ENCODE measurements around the gene RPS10.

Gene RPS10

DNA sequence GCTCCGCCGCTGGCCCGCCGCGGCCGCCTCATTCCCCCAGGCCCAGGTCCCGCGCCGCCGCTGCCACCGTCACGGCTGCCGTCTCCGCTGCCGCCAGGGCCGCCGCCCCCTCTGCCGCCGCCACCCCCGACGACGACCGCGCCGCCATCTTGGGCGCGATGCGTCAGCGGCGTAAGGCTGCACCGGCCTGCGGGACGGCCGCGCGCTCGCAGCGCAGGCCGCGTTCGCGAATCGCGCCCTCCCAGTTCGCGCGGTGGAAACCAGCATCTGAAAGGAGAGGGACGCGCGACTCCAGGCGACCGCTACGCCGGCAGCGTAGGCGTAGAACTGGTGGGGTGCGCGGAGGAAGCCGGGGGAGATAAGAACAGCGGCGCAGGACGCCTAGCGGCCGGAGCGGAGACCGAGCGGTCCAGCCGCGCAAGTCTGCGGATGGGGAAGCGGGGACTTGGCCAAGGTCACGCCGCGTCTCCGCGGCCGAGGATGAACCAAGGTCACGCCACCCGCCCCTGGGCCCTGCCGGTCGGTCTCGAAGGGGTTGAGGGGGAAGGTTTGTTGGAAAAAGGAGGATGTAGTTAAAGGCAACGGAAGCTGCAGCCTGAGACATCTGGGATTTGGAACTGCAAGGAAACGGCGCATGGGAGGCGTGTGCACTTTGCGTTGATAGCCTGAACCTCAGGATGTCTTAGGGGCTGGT, 33.2 kb downstream of the RPS10 start, which contains the start of gene NUDT3:
Gene NUDT3 (minus strand): TSS at position 173 of the 694 bp plus-strand sequence. CDS start 307 bp downstream, outside the sequence.
- TF ChIP-seq GATA3 (IDR thresholded peaks at IDR 0.05; ENCODE audit: low read depth, low read length) = no peak
- peak; percentile 94 for TF ChIP-seq GATA2 (IDR thresholded peaks at IDR 0.05; ENCODE audit: low read depth, low read length)

DNA sequence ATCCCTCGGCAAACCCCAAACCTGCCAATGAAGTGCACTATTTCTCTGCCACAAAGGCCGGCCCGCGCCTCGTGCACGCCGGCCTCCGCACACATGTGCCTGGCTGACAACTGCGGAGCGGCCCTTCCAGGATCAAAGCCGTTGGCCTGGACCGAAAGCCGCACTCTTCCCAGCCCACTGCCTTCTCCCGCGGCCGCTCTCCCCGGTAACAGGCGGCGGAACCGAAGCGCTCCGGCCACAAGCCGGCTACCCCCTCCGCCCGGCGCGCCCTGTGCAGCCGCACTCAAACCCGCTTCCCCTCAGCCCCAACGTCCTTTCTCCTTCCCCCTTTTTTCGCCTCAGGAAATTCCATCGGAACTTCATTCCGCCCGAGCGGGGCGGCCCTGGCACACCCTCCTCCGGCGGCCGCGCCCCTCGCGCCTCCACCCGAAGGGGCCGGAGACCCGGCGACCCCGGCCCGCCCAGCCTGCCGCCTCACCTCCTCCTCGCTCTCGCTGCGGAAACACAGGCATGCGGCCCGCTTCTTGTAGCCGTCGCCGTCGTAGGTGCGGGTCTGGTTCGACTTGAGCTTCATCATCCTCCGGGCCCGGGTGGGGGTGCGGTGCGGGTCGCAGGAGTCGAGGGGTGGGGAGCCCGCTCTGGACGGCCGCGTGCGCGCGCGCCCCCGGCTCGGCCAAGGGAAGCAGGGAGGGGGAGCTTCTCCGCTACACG, 33.9 kb downstream of the RPS10 start:
- TF ChIP-seq GATA2 (IDR thresholded peaks at IDR 0.05; ENCODE audit: low read depth, low read length) (no peak), GATA3 (IDR thresholded peaks at IDR 0.05; ENCODE audit: low read depth, low read length) (no peak)

DNA sequence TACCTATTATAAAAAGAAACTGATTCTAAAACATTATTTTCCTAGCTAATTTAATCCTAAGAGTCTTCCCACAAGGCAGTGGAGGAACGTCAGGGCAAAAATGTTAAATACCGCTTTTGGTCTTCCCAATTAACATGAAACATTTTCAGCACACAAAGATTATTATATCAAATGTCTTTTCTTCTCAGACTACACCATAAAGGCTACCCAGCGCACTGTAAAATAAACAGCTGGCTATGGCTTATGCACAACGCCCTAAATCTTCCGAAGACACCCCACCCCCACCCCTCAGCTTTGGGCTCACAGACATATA, 34.4 kb downstream of the RPS10 start:
- TF ChIP-seq GATA3 (IDR thresholded peaks at IDR 0.05; ENCODE audit: low read depth, low read length) (no peak), GATA2 (IDR thresholded peaks at IDR 0.05; ENCODE audit: low read depth, low read length) (no peak)

DNA sequence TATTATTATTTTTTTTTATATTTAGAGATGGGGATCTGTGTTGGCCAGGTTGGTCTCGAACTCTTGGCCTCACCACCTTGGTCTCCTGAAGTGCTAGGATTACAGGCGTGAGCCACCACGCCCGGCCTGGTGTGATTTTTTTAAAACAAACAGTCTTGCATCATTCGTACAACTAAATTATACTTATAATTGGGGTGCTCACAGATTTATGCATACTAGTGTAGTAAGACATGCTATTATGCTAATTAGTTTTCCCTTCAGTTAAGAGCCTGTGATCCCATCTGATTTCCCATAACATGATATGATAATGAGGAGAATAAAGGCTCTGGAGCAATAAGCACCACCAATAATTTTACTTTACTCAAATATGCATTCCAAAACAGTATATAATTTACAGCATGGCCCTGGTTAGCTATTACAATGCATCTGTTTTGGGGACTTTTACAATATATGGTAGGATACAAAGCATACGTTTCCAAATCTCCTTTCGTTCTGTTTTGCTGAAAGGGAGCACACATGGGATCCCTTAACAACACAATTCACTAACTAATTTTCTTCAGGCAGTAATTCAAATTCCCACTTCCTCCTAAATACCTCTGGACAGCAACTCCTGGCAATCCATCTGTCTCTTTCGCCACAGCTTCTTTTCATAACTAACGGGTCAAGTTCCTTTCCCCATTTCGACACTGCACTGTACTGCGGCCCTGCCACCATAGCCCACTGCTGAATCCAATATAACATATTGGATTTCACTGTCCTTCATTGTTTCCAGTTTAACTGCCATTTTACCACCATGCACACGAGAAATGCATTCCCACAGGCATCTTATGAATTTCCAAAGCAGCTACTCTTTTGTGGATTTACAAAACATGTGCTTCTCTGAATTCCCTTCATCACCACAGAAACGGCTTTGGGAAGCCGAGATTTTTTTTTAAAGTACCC, 35.1 kb downstream of the RPS10 start:
- no peak; the same call in 1 of the 2 replicates for TF ChIP-seq GATA3 (IDR thresholded peaks at IDR 0.05; ENCODE audit: low read depth, low read length)
- no peak for TF ChIP-seq GATA2 (IDR thresholded peaks at IDR 0.05; ENCODE audit: low read depth, low read length)

DNA sequence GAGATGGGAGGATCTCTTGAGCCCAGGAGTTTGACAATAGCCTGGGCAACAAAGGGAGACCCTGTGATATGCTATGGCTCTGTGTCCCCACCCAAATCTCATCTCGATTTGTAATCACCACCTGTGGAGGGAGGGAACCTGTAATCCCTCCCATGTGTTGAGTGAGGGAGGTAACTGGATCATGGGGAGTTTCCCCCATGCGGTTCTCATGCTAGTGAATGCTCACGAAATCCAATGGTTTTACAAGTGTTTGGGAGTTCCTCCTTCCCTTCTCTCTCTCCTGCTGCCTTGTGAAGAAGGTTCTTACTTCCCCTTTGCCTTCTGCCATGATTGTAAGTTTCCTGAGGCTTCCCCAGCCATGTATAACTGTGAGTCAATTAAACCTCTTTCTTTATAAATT, 36.8 kb downstream of the RPS10 start:
- no peak for TF ChIP-seq GATA3 (IDR thresholded peaks at IDR 0.05; ENCODE audit: low read depth, low read length)
- no peak for TF ChIP-seq GATA2 (IDR thresholded peaks at IDR 0.05; ENCODE audit: low read depth, low read length)

DNA sequence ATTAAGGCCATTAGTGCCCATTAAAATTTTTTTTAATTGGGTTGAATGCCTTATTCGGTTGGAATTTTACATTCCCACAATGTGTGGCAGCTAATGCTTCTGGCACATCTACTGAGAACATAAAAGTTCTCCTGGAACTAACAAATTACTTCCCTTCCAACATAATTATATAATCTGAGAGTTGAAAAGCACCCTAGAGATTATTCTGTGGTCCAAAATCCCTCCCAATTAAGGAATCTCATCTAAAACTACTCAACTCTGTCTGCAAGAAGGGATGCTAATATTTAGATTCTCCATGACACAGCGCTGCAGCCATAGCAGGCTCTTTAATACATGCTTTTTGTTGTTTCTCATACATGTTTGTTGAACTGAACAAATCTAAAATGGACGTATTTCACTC, 37.4 kb downstream of the RPS10 start:
- no peak for TF ChIP-seq GATA2 (IDR thresholded peaks at IDR 0.05; ENCODE audit: low read depth, low read length)
- TF ChIP-seq GATA3 (IDR thresholded peaks at IDR 0.05; ENCODE audit: low read depth, low read length) = no peak

DNA sequence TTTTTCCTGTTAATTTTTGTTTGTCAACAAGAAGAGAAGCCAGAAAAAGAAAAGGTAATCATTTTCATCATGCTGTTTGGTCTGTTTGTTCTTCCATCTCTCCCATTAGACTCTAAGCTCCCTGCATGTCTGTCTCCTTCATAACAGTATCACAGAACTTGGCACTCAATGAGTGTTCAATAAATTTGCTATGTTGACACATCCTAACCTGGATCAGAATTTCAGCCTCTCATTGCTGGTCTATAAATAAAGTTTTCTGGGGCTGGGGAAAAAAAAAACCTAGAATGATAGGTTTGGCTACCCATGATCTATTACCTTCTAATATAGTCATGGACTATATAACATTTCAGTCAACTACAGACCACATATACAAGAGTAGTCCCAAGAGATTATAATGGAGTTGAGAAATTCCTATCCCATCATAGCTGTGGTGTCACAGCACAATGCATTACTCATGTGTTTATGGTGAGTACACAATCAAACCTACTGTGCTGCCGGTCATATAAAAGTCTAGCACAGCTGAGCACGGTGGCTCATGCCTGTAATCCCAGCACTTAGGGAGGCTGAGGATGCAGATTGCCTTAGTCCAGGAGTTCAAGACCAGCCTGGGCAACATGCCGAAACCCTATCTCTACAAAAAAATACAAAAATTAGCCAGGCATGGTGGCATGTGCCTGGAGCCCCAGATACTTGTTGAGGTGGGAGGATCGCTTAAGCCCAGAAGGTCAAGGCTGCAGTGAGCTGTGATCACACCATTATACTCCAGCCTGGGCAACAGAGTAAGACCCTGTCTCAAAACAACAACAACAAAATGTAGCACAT, 39.3 kb downstream of the RPS10 start:
- no peak for TF ChIP-seq GATA3 (IDR thresholded peaks at IDR 0.05; ENCODE audit: low read depth, low read length)

DNA sequence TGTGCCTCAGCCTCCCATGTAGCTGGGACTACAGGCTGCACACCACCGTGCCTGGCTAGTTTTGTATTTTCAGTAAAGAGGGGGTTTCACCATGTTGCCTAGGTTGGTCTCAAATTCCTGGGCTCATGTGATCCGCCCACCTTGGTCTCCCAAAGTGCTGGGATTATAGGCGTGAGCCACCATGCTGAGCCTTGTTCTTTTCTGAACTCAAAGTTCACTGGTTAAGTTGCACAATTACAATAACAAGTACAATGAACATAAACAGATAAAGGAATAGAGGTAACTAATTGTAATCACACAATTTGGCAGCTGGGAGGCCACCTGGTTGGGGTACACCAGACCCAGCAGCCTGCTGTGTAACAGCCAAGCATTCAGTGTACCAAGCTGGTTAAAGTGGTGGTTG, 40.1 kb downstream of the RPS10 start:
- no peak for TF ChIP-seq GATA3 (IDR thresholded peaks at IDR 0.05; ENCODE audit: low read depth, low read length)
- no peak for TF ChIP-seq GATA2 (IDR thresholded peaks at IDR 0.05; ENCODE audit: low read depth, low read length)

DNA sequence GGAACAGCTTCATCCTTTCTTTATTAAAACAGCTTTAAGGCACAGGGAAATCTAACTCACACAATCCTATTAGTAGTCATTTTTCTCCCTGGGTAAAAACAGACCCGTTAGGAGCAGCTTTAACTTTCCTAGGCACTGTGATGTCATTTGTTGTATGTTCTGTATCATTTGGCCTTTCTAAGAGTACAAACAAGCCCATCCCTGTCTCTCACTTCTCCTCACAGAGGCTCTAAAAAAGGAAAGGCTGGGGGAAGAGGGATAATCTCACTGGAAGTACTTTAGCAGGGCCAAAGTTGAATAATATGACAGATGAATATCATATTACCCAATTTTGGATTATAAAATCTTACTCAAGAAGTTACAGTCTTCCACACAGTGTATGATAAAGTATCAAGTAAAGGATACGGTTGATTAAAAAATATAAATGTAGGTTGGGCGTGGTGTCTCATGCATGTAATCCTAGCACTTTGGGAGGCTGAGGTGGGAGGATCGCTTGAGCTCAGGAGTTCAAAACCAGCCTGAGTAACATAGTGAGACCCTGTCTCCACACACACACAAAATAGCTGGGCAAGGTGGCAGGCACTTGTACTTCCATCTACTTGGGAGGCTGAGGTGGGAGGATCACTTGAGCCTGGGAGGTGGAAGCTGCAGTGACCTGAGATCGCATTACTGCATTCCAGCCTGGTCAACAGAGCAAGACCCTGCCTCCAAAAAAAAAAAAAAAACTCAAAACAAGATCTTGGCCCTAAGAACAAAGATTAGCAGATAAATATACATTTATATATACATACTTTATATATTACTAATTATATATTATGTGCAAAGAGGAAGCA, 41.3 kb downstream of the RPS10 start:
- TF ChIP-seq GATA3 (IDR thresholded peaks at IDR 0.05; ENCODE audit: low read depth, low read length) (no peak), GATA2 (IDR thresholded peaks at IDR 0.05; ENCODE audit: low read depth, low read length) (no peak)

DNA sequence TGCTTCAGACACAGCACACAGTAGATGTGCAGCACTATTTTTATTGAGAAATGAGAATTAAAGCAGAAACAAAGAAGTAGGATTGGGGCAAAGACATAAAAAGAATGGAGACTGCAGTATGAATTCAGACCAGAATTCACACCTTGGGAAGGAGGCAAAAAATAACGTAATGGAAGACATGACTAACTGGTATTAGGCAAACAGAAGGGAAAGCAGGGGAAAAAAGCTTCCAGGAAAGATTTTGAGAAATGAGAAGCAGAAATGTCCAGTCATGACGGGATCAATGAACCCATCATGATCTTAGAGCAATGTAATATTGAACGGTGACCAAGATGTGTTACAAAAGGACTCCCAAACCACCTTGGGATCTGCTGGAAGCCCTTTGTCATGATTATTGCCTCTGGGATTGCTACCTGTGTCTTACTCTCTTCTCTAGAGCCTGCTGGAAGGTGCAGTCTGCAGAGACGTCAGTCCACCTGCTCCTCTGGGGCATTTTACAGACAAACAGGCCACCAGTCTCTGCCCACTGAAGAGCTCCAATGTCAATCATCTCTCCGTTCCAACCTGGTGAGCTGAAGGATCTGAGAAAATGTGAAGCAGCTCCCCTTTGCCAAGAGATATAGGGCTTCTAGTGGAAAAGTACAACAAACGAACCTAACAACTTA, 42.1 kb downstream of the RPS10 start:
- TF ChIP-seq GATA2 (IDR thresholded peaks at IDR 0.05; ENCODE audit: low read depth, low read length) (no peak), GATA3 (IDR thresholded peaks at IDR 0.05; ENCODE audit: low read depth, low read length) (no peak)

DNA sequence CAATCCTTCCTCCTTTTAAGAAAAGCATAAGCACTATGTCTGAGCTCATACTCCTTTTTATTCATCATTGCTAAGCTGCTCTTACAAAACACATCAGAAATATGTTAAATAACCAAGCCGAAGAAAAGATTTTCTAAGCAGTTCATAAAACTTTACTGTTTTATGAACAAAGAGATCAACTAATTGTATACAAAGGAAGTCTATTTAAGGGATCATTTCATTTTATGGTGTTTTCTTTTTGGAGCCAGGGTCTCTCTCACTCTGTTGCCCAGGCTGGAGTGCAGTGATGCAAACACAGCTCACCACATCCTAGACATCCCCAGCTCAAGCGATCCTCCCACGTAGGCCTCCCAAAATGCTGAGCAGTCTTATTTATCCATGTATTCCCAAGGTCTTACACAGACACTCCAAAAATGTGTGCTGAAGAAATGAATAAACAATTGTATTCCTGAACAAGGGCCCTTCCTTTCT, 42.7 kb downstream of the RPS10 start:
- no peak for TF ChIP-seq GATA3 (IDR thresholded peaks at IDR 0.05; ENCODE audit: low read depth, low read length)
- TF ChIP-seq GATA2 (IDR thresholded peaks at IDR 0.05; ENCODE audit: low read depth, low read length) = no peak

DNA sequence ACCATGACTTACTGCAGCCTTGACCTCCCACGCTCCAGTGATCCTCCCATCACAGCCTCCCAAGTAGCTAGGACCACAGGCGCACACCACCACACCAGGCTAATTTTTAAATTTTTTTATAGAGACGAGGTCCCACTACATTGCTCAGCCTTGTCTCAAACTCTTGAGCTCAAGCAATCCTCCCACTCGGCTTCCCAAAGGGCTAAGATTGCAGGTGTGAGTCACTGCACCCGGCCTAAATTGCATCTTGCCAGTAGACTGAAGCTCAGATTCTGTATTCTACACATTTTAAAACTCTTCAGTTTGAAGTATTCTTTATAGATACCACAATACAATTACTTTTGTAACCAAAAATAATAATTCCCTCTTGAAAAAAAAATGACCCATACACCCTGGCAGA, 44.8 kb downstream of the RPS10 start:
- TF ChIP-seq GATA2 (IDR thresholded peaks at IDR 0.05; ENCODE audit: low read depth, low read length) = no peak
- TF ChIP-seq GATA3 (IDR thresholded peaks at IDR 0.05; ENCODE audit: low read depth, low read length) = no peak

Data from SH-SY5Y (cell line).